Kidney (tissue), 14 donors: ENCODE data around the gene DGLUCY. TPM values are rescaled to one million over a fixed set of nuclear protein-coding genes. Genes with fewer than 3 reads are reported as not detected.
A peak's percentile ranks its signal among the peaks of the same experiment; 100 is the strongest.

ENCODE experiments used
- DNase-seq, 5 donors: peaks; one replicate each; pipeline ENCODE4 v3.0.0-alpha.2; 2013 to 2020
- FAIRE-seq: peaks from 2 replicates; lab custom pipeline; 2012; peaks lifted over from hg19 to GRCh38; lab: Jason Lieb, UNC
- H3K27ac ChIP-seq, 2 donors: one replicate each; pipeline ENCODE4 v1.7.0; 2013; ENCODE audit warnings: low read depth in 2 of 2, low read length in 2 of 2, inconsistent platforms in 1 of 2
- H3K27me3 ChIP-seq: one replicate; pipeline ENCODE4 v1.7.1; 2013; ENCODE audit warnings: low read length, inconsistent platforms; ENCODE audit not compliant: control insufficient read depth, insufficient read depth
- H3K36me3 ChIP-seq, 3 donors: one replicate each; pipeline versions ENCODE4 v1.7.0 to v1.7.1; 2013; ENCODE audit warnings: low read length in 3 of 3, control low read depth in 1 of 3, inconsistent platforms in 1 of 3; ENCODE audit not compliant: insufficient read depth in 3 of 3, control insufficient read depth in 2 of 3
- H3K4me1 ChIP-seq, 3 donors: one replicate each; pipeline versions ENCODE4 v1.7.0 to v1.7.1; 2013; ENCODE audit warnings: low read length in 3 of 3, inconsistent platforms in 1 of 3, low read depth in 1 of 3; ENCODE audit not compliant: control insufficient read depth in 2 of 3, insufficient read depth in 2 of 3
- H3K4me3 ChIP-seq, 3 donors: one replicate each; pipeline versions ENCODE4 v1.7.0 to v1.8.1; 2013; ENCODE audit warnings: low read length in 3 of 3, control low read depth in 1 of 3, inconsistent platforms in 1 of 3
- H3K9ac ChIP-seq, 3 donors: one replicate each; pipeline versions ENCODE4 v1.7.0 to v1.7.1; 2013; ENCODE audit warnings: low read length in 3 of 3, control low read depth in 1 of 3, inconsistent platforms in 1 of 3
- H3K9me3 ChIP-seq, 3 donors: one replicate each; pipeline versions ENCODE4 v1.7.0 to v1.7.1; 2013; ENCODE audit warnings: low read length in 3 of 3, control low read depth in 1 of 3, inconsistent platforms in 1 of 3; ENCODE audit not compliant: control insufficient read depth in 2 of 3, insufficient read depth in 1 of 3
- CTCF ChIP-seq: IDR thresholded peaks from 3 replicates; pipeline ENCODE4 v1.5.1; 2012; ENCODE audit warnings: mild to moderate bottlenecking, moderate library complexity, borderline replicate concordance; ENCODE audit not compliant: insufficient read depth; ENCODE audit errors: extremely low read depth
- intact Hi-C: fragments of 100-400 bp; cut with DNase I; formaldehyde crosslinking; loops from one replicate; pipeline ENCODE4 v1.11.1; 2022
- polyA plus RNA-seq: library from polyadenylated mRNA; stranded (reverse); fragments of 350-450 nt; fragmentation: Illumina TruSeq; extraction: RNeasy Lipid Tissue Mini Kit (QIAGEN cat#74804); gene quantifications from one replicate; pipeline ENCODE4 v1.2.3, GENCODE V29; 2014; ENCODE audit warnings: low read depth, low replicate concordance; ENCODE audit not compliant: insufficient read depth
- total RNA-seq: library from RNA; stranded (reverse); fragmentation: NEBNext Ultra II Directional; extraction: Animal tissue kit (Norgen Biotek cat#: 25700); gene quantifications from one replicate; pipeline ENCODE4 v1.2.1, GENCODE V29; 2021
- donor health status: control.
- donor health status: control.
- donor health status: control.
- donor health status: control.
- donor health status: control.
- donor health status: DM: yes; HTN: yes; CAD: no.
- donor health status: Normal renal cell carcinoma (clear cell type).

DGLUCY gene
- total and polyA plus RNA-seq, 2 donors from 2014 or later: 79.7 to 83.4 TPM

- no peaks in the 10 kb centered on the region for H3K4me1 ChIP-seq
- FAIRE-seq (no peak), DNase-seq (no peak)
- H3K36me3 ChIP-seq: no peaks in the 10 kb centered on the region
- no peaks in the 10 kb centered on the region for H3K27me3 ChIP-seq
- H3K9ac ChIP-seq: no peak overlapping the region
- H3K4me3 ChIP-seq: no peak overlapping the region
- H3K9me3 ChIP-seq: no peaks in the 10 kb centered on the region
- intact Hi-C loops: no loop called here
- TF ChIP-seq CTCF: no peak
- H3K27ac ChIP-seq: no peak overlapping the region
Observed at GRCh38 chr14:91241863-91242262, 128.0 kb downstream of the DGLUCY start.

GRCh38 chr14:91242635-91243034, 128.8 kb downstream of the DGLUCY start:
- H3K4me3 ChIP-seq: no peak overlapping the region
- FAIRE-seq (no peak), DNase-seq (no peak)
- H3K9me3 ChIP-seq: no peaks in the 10 kb centered on the region
- intact Hi-C loops: no loop called here
- no peaks in the 10 kb centered on the region for H3K27me3 ChIP-seq
- no peaks in the 10 kb centered on the region for H3K36me3 ChIP-seq
- TF ChIP-seq CTCF: no peak
- H3K4me1 ChIP-seq: no peaks in the 10 kb centered on the region
- H3K27ac ChIP-seq: no peak overlapping the region
- H3K9ac ChIP-seq: no peak overlapping the region

GRCh38 chr14:91243074-91243471, 129.2 kb downstream of the DGLUCY start:
- intact Hi-C loops: no loop called here
- H3K4me1 ChIP-seq: no peaks in the 10 kb centered on the region
- H3K27ac ChIP-seq: no peak overlapping the region
- H3K36me3 ChIP-seq: no peaks in the 10 kb centered on the region
- no peaks in the 10 kb centered on the region for H3K27me3 ChIP-seq
- H3K9ac ChIP-seq: no peak overlapping the region
- FAIRE-seq (no peak), DNase-seq (no peak)
- H3K9me3 ChIP-seq: no peaks in the 10 kb centered on the region
- H3K4me3 ChIP-seq: no peak overlapping the region
- TF ChIP-seq CTCF: no peak

- DNase-seq (peak; percentile 57 to 82 (median 68)), FAIRE-seq (no peak)
- Histone ChIP-seq H3K27ac (no peak within 1 kb of the TSS), H3K9ac (no peak within 1 kb of the TSS), H3K9me3 (no peaks in the 10 kb centered on the region), H3K36me3 (no peaks in the 10 kb centered on the region), H3K4me3 (no peak within 1 kb of the TSS), H3K4me1 (no peaks in the 10 kb centered on the region), H3K27me3 (no peaks in the 10 kb centered on the region)
- TF ChIP-seq CTCF: no peak
- intact Hi-C loops: no loop called here
Observed at GRCh38 chr14:91244501-91244901, 130.6 kb downstream of the DGLUCY start, which contains the start of gene GPR68. Gene GPR68, minus strand, starts transcription at chr14:91244704. Its CDS starts 9,654 bp downstream, at chr14:91235050.
